GM18499 (cell line): ENCODE results near the gene PLPP2.
"Not testable (repeated sequence)": the region's sequence is repeated elsewhere in the genome, so short reads cannot be mapped to it uniquely, and the experiment has no call there.

ENCODE experiments used
- ATAC-seq: cut with Tn5 transposase; IDR thresholded peaks from one replicate; pipeline ENCODE4 v1.9.1; 2021; ENCODE audit warnings: moderate number of reproducible peaks; ENCODE audit not compliant: insufficient read depth, unreplicated experiment

PLPP2 gene

GRCh38 chr19:277131-277530, 14.1 kb downstream of the PLPP2 start:
- ATAC-seq, result no peak

DNA sequence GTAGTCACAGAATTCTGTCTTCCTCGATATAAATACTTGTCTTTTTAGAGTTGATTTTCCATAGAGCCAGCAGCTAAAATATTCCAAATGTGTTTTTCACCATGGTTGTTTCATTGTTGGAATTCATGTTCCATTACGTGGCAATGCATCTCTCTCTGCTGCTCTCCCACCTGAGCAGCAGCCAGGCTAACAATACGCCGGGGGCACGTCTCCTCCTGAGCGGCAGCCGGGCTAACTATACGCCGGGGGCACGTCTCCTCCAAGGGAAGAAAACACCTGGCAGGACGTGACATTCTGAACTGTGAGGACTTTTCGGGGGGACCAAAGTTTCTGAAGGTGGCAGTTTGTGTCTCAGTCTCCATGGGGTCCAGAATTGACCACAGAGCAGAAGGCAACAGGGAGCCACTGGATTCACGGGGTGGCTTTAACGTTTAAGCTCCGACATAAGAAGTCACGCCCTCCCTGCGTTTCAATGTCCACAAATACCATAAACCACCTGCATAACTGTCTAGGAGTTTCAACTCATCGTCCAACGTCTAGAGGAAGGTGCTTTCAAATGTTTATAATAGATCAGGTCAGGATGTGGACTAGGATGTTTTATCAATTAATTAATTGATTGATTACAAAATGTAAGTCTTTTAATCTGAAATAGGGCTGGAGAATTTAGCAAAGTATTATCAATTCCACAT, 15.1 kb downstream of the PLPP2 start:
- no peak for ATAC-seq

GRCh38 chr19:275000-275399, 16.2 kb downstream of the PLPP2 start:
- no peak for ATAC-seq

GRCh38 chr19:273393-273792, 17.8 kb downstream of the PLPP2 start:
- ATAC-seq, result no peak

DNA sequence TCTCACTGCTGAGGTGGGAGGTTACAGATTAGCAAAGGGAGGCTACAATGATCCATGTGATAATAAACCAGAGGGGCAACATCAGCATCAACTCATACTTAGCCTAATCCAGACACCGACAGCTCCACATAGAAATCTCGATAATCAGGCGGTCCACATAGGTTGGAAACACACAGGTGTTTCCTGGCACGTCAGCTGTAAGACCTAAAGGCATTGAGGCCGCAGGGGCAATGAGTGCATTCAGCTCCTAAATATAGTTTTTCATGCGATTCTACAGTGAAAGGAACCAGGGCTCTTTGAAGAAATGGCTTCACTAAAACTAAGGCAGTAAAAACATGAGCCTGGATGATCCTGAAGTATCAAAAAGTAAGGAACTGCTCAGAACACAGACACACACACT, 19.3 kb downstream of the PLPP2 start:
- no peak for ATAC-seq

- not testable (repeated sequence) for ATAC-seq
Measured at GRCh38 chr19:270766-271318, 20.4 kb downstream of the PLPP2 start.

GRCh38 chr19:269241-269640, 22.0 kb downstream of the PLPP2 start:
- no peak for ATAC-seq

DNA sequence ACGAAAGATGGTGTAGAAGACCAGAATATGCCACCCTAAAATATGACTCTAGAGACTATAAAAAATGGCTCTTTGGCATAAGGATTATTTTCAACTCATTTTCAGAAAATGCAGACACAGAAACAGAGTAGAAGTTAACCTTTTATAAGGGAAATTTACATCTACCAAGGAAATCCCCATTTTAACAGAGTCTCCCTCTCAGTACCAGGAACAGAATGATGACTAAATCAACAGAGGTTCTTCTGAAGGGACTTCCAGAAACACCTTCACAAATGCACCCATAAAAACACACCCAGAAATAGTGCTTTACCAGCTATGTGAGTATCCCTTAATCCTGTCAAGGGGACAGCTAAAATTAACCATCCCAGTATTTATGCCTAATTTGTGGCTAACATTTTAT, 29.1 kb downstream of the PLPP2 start:
- no peak for ATAC-seq

DNA sequence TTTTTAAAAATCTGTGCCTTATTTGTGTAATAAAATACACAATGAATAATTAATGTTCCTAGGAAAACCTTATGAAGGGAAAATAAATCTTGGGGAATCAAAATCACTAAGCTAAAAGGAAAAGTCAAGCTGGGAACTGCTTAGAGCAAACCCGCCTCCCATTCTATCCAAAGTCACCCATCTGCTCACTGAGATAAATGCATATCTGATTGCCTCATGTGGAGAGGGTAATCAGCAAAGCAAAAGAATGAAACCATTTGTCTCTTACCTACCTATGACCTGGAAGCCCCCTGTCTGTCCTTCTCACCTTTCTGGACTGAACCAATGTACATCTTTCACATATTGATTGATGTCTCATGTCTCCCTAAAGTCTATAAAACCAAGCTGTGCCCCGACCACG, 34.4 kb downstream of the PLPP2 start:
- ATAC-seq, result not testable (repeated sequence)

DNA sequence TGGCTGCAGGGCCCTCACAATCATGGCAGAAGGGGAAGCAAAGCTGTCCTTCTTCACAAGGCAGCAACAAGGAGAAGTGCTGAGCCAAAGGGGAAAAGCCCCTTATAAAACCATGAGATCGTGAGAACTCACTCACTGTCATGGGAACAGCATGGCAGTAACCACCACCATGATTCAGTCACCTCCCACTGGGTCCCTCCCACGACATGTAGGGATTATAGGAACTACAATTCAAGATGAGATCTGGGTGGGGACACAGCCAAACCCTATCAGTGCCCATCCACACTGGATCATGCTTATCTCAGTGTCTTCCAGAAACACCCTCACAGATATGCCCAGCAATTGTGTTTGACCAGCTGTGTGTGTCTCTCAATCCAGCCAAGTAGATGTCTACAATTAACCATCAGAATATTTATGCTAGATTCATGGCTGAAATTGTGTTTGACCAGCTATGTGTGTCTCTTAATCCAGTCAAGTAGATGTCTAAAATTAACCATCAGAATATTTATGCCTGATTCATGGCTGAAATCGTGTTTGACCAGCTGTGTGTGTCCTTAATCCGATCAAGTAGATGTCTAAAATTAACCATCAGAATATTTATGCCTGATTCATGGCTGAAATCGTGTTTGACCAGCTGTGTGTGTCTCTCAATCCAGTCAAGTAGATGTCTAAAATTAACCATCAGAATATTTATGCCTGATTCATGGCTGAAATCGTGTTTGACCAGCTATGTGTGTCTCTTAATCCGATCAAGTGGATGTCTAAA, 38.6 kb downstream of the PLPP2 start:
- not testable (repeated sequence) for ATAC-seq

DNA sequence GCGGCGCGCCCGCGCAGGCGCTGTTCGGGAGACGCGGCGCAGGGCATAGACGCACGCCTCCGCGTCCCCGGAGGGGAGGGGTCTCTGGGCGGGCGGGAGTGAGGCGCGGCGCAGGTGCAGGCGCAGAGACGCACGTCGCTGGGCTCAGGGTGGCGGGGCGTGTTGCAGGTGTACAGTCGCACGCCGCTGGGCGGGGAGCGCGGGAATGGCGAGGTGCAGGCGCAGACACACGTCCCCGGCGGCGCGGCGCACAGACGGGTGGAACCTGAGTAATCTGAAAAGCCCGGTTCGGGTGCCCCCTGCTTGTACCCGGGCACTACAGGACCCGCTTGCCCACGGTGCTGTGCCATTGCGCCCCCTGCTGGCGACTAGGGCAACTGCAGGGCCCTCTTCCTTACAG, 44.7 kb downstream of the PLPP2 start:
- no peak for ATAC-seq

DNA sequence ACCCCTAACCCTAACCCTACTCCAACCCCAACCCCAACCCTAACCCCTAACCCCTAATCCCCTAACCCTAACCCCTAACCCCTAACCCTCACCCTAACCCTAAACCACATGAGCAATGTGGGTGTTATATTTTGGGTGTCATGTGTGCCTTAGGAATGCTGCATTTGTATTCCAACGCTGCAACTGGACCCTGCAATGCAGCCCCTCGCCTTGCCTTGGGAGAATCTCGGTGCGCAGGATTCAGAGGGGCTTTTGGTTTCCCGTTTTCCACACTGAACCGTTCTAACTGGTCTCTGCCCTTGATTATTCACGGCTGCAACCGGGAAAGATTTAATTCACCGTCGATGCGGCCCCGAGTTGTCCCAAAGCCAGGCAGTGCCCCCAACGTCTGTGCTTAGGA, 45.3 kb downstream of the PLPP2 start:
- ATAC-seq, result not testable (repeated sequence)

DNA sequence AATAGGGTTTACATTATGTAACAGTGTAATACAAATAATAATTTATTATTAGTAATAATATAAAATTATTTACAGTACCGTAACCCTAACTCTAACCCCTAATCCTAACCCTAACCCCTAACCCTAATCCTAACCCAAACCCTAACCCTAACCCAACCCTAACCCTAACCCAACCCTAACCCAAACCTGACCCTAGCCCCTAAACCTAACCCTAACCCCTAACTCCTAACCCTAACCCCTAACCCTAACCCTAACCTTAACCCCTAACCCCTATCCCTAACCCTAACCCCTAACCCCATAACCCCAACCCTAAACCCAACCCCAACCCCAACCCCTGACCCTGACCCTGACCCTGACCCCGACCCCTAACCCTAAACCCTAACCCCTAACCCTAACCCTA, 45.7 kb downstream of the PLPP2 start:
- no peak for ATAC-seq
